Keratinocyte (primary cell): ENCODE results near the gene SYCE3.

Experiments
- EZH2 ChIP-seq: IDR thresholded peaks from one replicate; pipeline ENCODE4 v1.6.1; 2012; ENCODE audit warnings: inconsistent platforms, mild to moderate bottlenecking, low read length, moderate library complexity
- TF ChIP-seq, protein P1 (sequence below), 3 experiments: IDR thresholded peaks in 1 of 3; conservative IDR thresholded peaks in 1 of 3; optimal IDR thresholded peaks in 1 of 3; 2 replicates in 2 of 3; 3 replicates in 1 of 3; pipeline versions ENCODE3 to v1.5.1; 2011; ENCODE audit warnings: low read length in 3 of 3, mild to moderate bottlenecking in 3 of 3, moderate library complexity in 2 of 3, control low read depth in 1 of 3, inconsistent platforms in 1 of 3; ENCODE audit not compliant: insufficient read depth in 2 of 3; ENCODE audit errors: extremely low read depth in 1 of 3

DNA sequence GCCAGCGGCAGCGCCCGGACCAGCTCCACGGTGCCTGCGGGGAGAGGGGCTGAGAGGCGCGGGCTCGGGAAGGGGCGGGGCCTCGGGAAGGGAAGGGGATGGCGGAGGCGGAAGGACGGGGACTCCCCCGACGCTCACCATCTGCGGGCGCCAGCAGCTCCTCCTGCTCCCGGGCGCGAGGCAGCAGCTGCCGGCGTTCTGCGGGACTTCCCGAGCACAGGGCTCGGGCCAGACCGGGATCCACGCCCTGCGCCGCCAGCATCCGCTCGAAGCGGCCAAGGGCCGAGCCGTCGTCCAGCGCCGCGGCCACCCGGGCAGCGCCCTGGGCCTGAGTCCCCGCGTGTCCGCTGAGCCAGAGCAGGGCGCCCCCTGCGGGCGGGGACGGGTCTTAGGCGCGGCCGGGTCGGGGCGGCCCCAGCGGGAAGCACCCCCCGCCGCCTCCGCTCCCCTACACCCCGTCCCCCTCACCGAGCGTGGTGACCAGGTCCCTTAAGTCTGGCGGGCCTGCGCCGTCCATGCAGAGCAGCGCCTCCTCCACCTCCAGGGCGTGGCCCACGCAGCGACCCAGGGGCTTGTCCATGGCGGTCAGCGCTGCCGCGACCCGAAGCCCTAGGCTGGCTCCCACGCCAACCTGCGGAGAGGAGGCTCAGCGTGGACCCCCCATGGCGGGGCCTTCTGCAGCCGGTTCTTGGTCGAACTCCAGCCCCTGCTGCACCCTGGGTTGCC, 36.4 kb downstream of the SYCE3 start:
- TF ChIP-seq, protein P1, sequence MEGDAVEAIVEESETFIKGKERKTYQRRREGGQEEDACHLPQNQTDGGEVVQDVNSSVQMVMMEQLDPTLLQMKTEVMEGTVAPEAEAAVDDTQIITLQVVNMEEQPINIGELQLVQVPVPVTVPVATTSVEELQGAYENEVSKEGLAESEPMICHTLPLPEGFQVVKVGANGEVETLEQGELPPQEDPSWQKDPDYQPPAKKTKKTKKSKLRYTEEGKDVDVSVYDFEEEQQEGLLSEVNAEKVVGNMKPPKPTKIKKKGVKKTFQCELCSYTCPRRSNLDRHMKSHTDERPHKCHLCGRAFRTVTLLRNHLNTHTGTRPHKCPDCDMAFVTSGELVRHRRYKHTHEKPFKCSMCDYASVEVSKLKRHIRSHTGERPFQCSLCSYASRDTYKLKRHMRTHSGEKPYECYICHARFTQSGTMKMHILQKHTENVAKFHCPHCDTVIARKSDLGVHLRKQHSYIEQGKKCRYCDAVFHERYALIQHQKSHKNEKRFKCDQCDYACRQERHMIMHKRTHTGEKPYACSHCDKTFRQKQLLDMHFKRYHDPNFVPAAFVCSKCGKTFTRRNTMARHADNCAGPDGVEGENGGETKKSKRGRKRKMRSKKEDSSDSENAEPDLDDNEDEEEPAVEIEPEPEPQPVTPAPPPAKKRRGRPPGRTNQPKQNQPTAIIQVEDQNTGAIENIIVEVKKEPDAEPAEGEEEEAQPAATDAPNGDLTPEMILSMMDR (optimal IDR thresholded peaks at IDR 0.05 in 1 of 3, IDR thresholded peaks at IDR 0.05 in 1 of 3, conservative IDR thresholded peaks at IDR 0.05 in 1 of 3; ENCODE audit: extremely low read depth in 1 of 3, insufficient read depth in 2 of 3, low read length in 3 of 3) = peak in 2 of 3 experiments; percentile 50 to 66
- TF ChIP-seq EZH2 = no peak
